ENCODE measurements around the gene ACSF3.
"Not testable (repeated sequence)": the region's sequence is repeated elsewhere in the genome, so short reads cannot be mapped to it uniquely, and the experiment has no call there.

ACSF3 gene

DNA sequence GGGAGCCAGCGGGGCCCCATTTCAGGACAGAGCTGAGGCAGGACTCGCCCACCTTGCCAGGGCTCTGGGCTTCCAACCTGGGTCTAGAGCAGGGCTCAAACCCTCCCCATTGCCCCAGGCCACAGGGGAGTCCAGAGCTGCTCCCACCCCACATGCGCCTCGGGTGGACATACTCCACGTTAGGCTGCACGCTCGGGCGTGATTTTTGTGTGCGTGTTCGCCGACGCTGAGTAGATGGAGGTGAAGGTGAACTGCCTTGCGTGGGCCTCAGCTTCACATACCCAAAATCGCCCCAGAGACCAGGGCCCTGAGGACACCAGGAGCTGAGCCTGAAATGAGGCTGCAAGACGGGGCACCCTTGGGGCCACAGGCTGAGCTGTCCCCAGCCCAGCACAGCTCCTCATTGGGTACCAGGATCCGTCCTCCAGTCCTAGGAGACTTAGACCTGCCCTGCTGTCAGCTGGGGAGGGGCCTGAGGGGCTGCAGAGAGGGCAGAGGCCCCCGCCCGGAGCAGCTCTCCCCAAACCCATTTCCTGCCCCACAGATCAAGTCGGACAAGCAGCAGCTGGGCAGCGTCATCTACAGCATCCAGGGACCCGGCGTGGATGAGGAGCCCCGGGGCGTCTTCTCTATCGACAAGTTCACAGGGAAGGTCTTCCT, 86.1 kb downstream of the ACSF3 start:
- DNase-seq, result no peak

DNA sequence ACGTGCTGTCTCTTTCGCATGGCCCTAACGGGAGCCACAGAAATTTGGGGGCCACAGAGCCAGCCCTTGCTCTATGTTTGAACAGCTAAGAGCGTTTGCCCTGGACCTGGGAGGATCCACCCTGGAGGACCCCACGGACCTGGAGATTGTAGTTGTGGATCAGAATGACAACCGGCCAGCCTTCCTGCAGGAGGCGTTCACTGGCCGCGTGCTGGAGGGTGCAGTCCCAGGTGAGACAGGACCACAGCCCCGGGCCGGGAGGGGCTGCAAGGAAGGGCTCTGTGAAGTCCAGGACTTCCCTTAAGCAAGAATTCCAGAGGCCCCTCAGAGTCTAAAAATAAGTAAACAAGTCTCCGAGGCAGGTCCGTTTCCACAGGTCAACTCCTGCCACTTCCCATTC, 89.8 kb downstream of the ACSF3 start:
- DNase-seq, result no peak

DNA sequence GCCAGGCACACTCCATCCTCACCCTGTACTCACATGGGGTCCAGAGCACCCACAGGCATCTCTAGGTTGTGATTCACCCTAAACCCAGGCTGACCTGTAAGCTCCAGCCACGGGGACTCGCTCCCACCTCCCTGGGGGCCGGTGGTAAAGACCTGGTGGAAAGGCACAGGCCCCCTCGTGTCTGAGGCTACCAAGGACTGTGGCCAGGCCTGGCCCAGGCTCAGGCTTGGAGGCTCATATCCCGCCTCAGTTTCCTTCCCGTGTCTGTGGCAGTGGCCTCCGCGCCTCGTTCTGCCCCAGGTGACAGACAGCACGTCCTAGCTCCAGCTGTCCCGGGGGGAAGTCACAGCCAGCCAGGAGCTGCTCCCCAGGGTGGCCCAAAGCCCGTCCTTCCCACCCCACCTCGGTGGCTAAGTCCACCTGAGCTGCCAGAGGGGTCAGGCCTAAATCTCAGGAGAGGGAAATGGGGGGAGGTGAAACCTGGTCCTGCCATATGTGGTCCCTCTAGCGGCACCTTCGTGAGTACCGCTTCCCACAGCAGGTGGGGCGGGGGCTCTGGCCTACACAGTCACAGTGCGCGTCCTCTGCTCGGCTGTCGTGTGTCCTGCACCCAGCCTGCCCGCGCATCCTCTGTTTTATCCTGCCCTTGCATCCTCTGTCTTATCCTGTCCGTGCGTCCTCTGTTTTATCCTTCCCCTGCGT, 90.5 kb downstream of the ACSF3 start:
- no peak for DNase-seq

DNA sequence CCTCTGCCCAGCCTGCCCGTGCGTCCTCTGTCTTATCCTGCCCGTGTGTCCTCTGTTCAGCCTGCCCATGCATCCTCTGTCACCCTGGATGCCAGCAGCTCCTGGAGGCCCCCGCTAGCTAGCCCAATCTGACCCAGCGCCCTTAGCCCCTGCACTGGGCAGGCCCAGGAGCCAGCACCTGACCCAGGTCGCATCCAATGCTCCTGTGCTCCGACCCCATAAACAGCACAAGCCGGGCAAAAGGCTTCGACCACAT, 91.0 kb downstream of the ACSF3 start:
- no peak for DNase-seq

DNA sequence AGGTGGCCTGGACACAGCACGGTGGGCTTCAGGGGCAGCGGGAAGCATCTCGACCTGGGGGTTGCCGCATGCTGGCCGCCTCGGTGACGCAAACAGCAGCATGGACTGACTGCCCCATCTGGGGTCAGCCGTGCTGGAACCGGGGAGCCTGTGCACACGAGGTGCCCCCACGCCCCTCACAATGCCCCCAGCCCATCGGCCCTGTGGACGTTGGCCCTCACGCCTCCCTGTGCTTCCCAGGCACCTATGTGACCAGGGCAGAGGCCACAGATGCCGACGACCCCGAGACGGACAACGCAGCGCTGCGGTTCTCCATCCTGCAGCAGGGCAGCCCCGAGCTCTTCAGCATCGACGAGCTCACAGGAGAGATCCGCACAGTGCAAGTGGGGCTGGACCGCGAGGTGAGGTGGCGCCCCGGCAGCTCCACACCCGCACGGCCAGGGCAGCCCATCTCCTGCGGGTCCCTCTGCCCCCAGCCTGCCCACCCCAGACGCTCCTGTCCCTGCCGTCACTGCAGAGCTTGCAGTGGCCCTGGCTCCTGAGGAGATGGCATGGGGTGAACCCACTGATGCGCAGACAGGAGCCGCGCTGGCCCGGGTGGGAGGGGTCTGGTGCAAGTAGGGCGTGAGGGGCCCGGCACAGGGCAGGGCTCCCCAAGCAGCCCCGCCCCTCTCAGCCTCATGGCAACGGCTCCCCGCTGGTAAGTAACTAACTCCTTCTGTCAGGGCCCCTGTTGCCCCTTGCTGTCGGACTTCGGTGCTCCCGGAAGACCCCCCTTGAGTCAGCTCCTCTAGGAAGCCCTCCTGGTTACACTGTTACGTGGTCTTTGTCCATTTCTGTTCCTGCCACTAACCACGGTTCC, 91.5 kb downstream of the ACSF3 start:
- DNase-seq, result no peak

DNA sequence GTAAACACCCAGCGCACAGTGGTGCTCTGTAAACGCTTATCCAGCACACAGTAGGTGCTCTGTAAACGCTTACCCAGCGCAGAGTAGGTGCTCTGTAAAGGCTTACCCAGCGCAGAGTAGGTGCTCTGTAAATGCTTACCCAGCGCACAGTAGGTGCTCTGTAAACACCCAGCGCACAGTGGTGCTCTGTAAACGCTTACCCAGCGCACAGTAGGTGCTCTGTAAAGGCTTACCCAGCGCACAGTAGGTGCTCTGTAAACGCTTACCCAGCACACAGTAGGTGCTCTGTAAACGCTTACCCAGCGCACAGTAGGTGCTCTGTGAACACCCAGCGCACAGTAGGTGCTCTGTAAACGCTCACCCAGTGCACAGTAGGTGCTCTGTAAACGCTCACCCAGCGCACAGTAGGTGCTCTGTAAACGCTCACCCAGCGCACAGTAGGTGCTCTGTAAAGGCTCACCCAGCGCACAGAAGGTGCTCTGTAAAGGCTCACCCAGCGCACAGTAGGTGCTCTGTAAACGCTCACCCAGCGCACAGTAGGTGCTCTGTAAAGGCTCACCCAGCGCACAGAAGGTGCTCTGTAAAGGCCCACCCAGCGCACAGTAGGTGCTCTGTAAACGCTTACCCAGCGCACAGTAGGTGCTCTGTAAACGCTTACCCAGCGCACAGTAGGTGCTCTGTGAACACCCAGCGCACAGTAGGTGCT, 92.4 kb downstream of the ACSF3 start:
- not testable (repeated sequence) for DNase-seq

DNA sequence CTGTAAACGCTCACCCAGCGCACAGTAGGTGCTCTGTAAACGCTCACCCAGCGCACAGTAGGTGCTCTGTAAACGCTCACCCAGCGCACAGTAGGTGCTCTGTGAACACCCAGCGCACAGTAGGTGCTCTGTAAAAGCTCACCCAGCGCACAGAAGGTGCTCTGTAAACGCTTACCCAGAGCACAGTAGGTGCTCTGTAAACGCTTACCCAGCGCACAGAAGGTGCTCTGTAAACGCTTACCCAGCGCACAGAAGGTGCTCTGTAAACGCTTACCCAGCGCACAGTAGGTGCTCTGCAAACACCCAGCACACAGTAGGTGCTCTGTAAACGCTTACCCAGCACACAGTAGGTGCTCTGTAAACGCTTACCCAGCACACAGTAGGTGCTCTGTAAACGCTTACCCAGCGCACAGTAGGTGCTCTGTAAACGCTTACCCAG, 93.0 kb downstream of the ACSF3 start:
- DNase-seq, result not testable (repeated sequence)

DNA sequence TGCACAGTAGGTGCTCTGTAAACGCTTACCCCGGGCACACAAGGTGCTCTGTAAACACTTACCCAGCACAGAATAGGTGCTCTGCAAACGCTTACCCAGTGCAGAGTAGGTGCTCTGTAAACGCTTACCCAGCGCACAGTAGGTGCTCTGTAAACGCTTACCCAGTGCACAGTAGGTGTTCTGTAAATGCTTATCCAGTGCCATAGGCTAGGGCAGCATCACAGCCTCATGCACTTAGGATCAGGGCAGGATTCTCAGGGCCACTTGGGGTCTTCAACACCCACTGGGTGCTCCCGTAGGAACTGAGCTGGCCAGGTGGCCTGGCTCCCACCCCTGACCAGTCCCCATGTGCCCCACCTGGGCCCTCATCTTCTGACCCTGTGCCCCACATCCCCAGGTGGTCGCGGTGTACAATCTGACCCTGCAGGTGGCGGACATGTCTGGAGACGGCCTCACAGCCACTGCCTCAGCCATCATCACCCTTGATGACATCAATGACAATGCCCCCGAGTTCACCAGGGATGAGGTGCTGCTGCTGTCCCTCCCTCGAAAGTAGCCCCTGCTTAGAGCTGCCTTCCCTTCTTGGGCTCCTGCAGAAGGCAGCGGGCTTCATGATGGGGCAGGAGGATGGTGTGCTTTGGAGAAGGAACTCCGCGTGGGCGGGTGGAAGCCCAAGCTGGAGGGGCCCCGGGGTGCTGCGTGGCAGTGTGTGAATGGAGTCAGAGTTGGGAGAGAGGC, 93.5 kb downstream of the ACSF3 start:
- peak; percentile 77 for DNase-seq

DNA sequence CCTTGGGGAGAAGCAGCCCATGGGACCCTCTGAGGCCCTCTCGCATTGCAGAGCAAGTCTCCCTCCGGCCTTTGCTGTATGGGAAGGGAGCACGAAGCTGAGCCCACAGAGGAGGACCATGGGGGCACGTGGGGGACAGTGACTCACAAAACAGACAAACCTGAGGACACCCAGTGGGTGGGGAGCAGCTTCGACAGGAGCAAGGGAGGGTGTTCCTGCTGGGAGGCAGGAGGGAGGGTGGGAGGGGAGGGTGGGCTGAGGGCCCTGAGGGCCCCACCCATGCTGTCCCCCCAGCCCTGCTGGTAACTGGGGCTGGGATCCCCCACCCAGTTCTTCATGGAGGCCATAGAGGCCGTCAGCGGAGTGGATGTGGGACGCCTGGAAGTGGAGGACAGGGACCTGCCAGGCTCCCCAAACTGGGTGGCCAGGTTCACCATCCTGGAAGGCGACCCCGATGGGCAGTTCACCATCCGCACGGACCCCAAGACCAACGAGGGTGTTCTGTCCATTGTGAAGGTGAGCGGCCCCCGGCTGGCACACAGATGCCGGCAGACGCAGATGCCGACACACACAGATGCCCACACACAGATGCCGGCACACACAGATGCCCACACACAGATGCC, 94.2 kb downstream of the ACSF3 start:
- DNase-seq, result no peak

DNA sequence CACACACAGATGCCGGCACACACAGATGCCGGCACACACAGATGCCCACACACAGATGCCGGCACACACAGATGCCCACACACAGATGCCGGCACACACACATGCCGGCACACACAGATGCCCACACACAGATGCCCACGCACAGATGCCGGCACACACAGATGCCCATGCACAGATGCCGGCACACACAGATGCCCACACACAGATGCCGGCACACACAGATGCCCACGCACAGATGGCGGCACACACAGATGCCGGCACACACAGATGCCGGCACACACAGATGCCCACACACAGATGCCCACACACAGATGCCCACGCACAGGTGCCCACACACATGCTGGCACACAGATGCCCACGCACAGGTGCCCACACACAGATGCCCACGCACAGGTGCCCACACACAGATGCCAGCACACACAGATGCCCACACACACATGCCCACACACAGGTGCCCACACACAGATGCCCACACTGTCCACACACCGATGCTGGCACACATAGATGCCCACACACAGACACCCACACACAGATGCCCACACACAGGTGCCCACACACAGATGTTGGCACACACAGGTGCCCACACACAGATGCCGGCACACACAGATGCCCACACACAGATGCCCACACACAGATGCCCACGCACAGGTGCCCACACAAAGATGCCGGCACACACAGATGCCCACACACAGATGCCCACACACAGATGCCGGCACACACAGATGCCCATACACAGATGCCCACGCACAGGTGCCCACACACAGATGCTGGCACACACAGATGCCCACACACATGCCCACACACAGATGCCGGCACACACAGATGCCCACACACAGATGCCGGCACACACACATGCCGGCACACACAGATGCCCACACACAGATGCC, 95.1 kb downstream of the ACSF3 start:
- DNase-seq, result not testable (repeated sequence)

DNA sequence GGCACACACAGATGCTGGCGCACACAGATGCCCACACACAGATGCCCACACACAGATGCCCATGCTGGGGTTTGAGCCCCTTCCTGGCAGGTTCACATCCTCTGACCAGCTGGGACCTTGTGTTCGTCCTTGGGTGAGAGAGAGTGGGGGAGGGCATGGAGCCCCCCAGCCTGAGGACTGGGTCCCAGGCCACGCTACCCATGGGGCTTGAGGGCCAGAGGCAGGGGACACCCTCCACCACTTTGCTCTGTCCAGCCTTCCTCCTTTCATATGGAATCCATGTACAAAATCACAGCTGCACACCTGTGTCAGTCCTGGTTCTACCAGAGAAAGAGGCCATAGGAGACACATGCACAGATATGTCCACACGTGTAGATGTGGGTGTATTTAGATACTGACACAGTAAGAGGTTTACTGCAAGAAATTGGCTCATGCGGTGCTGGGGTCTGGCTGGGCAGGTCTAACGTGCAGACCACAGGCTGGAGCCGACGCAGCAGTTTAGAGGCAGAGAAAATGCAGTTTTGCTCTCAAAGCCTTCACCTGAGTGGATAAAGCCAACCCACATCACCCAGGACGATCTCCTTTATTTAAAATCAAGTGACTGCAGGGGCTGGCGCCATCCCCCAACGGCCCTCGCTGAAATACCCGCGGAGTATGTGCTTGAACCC, 95.8 kb downstream of the ACSF3 start:
- no peak for DNase-seq

DNA sequence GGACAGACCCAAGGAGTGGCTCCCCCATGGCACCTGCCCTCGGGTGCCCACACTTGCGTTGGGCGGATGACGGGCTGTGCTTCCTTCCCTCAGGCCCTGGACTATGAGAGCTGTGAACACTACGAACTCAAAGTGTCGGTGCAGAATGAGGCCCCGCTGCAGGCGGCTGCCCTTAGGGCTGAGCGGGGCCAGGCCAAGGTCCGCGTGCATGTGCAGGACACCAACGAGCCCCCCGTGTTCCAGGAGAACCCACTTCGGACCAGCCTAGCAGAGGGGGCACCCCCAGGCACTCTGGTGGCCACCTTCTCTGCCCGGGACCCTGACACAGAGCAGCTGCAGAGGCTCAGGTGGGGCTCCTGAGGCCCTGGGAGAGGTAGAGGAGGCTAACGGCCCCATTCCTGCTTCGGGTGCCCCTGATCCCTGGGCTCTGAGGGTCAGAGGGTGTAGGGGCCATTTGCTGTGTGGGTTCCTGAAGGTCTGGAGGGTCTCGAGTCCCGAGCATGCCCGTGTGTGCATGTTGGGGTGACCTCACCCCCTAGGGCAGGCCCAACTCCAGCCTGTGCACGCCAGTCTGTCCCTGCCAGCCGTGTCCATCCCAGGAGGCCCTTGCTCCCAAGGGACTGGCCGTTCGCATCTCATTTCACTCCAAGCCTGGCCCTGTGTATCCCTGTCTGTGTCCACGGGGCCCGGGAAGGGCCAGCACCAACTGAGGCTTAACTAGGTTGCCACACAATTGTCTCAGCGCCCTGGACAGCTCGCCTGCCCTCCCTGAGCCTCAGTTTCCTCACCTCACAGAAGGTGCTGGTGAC, 96.7 kb downstream of the ACSF3 start:
- DNase-seq, result peak; percentile 63

DNA sequence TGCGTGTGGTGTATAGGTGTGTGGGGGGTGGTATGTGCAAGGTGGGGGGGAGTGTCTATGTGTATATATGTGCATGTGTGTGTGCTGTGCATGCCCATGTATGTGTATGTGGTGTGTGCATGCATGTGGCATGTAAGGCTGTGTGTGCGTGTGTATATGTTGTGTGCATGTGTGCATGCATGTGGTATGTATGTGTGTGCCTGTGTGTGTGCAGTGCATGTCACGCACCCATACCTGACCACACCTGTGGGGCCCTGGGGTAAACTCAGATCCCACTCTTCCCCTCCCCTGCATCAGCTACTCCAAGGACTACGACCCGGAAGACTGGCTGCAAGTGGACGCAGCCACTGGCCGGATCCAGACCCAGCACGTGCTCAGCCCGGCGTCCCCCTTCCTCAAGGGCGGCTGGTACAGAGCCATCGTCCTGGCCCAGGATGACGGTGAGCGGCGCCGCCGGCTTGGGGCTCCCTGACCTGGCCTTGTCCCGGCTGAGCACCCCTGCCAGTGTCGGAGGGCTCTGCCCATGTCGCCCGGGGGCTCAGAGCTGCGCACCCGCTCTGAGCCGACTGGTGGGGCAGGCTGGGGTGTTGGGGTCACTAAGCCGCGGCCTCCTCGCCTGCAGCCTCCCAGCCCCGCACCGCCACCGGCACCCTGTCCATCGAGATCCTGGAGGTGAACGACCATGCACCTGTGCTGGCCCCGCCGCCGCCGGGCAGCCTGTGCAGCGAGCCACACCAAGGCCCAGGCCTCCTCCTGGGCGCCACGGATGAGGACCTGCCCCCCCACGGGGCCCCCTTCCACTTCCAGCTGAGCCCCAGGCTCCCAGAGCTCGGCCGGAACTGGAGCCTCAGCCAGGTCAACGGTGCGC, 97.6 kb downstream of the ACSF3 start:
- DNase-seq, result peak; percentile 63

DNA sequence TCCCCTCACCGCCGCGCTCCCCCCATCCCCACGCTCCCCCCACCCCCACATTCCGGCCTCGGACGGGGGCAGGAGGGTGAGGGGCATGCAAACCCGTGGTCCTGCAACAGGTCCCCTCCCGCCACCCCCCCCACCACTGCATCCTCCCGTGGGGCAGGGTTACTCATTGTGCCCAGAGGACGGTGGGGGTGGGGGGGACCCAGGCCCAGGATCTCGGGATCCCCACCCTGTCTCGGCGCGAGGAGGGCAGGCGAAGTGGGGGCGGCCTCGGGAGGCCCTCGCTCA, 98.2 kb downstream of the ACSF3 start:
- DNase-seq, result no peak

DNA sequence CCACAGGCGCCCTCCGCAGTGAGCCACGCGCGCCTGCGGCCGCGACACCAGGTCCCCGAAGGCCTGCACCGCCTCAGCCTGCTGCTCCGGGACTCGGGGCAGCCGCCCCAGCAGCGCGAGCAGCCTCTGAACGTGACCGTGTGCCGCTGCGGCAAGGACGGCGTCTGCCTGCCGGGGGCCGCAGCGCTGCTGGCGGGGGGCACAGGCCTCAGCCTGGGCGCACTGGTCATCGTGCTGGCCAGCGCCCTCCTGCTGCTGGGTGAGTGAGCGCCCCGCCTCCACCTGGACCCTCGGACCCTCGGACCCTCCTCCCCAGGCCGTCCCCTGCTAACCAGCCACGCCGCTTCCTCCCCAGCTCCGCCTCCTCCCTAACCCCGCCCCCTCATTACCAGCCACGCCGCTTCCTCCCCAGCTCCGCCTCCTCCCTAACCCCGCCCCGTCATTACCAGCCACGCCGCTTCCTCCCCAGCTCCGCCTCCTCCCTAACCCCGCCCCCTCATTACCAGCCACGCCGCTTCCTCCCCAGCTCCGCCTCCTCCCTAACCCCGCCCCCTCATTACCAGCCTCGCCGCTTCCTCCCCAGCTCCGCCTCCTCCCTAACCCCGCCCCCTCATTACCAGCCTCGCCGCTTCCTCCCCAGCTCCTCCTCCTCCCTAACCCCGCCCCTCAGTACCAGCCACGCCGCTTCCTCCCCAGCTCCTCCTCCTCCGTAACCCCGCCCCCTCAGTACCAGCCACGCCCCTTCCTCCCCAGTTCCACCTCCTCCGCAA, 98.7 kb downstream of the ACSF3 start:
- peak; percentile 86 for DNase-seq

DNA sequence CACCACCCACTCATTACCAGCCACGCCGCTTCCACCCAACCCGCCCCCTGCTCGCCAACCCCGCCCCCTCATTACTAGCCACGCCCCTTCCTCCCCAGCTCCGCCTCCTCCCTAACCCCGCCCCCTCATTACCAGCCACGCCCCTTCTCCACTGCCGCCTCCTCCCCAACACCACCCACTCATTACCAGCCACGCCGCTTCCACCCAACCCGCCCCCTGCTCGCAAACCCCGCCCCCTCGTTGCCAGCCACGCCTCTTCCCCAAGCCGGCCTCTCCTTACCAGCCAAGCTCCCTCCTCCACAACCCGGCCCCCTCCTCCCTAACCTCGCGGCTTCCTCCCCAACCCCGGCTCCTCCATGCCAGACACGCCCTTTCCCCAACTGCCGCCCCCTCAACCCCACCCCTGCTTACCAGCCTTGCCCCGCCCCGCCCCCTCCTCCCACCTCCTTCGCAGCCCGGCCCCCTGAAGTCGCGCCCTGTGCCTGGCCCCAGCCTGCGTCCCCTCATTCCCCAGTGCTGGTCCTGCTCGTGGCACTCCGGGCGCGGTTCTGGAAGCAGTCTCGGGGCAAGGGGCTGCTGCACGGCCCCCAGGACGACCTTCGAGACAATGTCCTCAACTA, 99.4 kb downstream of the ACSF3 start:
- peak; percentile 80 for DNase-seq

DNA sequence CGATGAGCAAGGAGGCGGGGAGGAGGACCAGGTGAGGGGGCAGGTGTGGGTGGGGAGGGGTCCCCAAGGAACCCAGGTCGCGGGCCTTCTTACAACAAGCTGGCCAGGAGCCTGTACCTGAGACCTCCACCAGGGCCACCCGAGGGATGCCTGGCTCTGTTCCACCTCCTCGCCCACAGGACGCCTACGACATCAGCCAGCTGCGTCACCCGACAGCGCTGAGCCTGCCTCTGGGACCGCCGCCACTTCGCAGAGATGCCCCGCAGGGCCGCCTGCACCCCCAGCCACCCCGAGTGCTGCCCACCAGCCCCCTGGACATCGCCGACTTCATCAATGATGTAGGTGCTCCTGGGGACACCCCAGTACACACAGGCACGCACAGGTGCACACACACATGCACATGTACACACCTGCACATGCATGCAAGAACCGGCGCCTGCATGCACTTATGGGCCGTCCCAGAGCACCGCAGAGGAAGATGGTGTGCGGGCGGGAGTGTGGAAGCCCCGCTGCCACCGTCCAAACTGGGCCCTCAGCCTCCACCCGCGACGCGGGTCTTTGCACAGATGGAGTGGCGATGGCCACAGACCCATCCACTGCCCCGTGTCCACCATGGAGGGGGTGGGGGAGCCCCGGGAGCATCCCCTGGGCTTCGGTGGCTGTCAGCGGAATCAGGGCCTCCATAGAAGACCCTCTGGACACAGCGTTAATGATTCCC, 100.1 kb downstream of the ACSF3 start:
- peak; percentile 64 for DNase-seq
